A549 (cell line): ENCODE data around the gene JMJD6.
A peak's percentile ranks its signal among the peaks of the same experiment; 100 is the strongest.

Source experiments
- CBX2 ChIP-seq: fragments of 200-600 bp; sonication (generic); IDR thresholded peaks from 2 replicates; pipeline ENCODE4 v1.6.1; 2016; ENCODE audit warnings: low read depth, mild to moderate bottlenecking, borderline replicate concordance
- CEBPB ChIP-seq, 2 experiments: fragments of >200 bp in 1 of 2; sonication (Bioruptor Twin) in 1 of 2; formaldehyde crosslinking in 1 of 2; IDR thresholded peaks; 2 replicates each; pipeline ENCODE4 v1.6.1; 2012 to 2016
- EP300 ChIP-seq, 2 experiments: fragments of >200 bp; sonication (Bioruptor Twin); formaldehyde crosslinking; IDR thresholded peaks; 2 replicates in 1 of 2; 3 replicates in 1 of 2; pipeline ENCODE4 v1.6.1; 2016 to 2017
- POLR2A ChIP-seq: IDR thresholded peaks from 2 replicates; pipeline ENCODE4 v1.6.1; 2012; ENCODE audit warnings: mild to moderate bottlenecking, low read length
- RAD21 ChIP-seq, 2 experiments: fragments of >200 bp in 1 of 2; sonication (Bioruptor Twin) in 1 of 2; formaldehyde crosslinking in 1 of 2; IDR thresholded peaks in 1 of 2; conservative IDR thresholded peaks in 1 of 2; 2 replicates in 1 of 2; 3 replicates in 1 of 2; pipeline ENCODE4 v1.6.1; 2012 to 2018; ENCODE audit warnings: inconsistent platforms in 1 of 2
- TP53 ChIP-seq: fragments of 250-450 bp; sonication (Bioruptor Pico); IDR thresholded peaks from 2 replicates; pipeline ENCODE4 v1.5.0; 2021; ENCODE audit warnings: mild to moderate bottlenecking, moderate library complexity
- TF ChIP-seq, protein P1 (sequence below): fragments of >200 bp; sonication (Bioruptor Twin); formaldehyde crosslinking; IDR thresholded peaks from 3 replicates; pipeline ENCODE4 v1.5.1; 2016
- TF ChIP-seq, protein P2 (sequence below): fragments of 450-650 bp; IDR thresholded peaks from 2 replicates; pipeline ENCODE4 v1.6.1; 2014; ENCODE audit warnings: antibody characterized with exemption
- TF ChIP-seq, protein P3 (sequence below): fragments of 250-450 bp; sonication (Bioruptor Pico); IDR thresholded peaks from 2 replicates; pipeline ENCODE4 v1.5.0; 2021; ENCODE audit warnings: mild to moderate bottlenecking, moderate library complexity, borderline replicate concordance

DNA sequence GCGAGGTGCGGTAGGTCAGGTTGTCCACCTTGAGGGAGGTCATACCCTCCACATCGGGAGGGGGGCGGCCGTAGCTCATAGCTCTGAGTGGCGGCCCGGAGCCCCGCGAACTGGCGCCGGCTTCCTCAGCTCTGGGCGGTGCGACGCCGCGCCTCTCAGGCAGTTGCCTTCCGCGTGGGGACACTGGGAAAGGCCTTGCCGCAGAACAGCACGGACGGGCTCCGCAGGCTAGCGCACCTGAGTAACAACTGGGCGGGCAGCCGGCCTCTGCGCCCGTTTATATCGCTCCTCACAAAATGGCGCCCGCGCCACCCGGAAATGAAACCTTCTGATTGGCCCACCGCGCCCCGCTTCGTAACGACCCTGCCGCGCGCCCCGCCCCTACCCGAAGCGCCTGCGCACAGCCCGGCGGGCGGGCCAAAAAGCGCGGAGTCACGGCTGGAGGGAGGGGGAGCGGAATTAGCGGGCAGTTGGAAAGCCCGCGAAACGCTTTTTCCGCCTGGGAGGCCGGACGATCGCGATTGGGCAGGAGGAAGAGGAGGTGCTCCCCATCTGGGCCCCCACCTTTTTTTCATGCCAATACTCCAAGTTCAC is 10.8 kb upstream of the JMJD6 start, which contains the start of gene SRSF2:
- no peak; a peak in 1 of 5 replicates for TF ChIP-seq EP300 (IDR thresholded peaks at IDR 0.05)
- TF ChIP-seq POLR2A: peak; percentile 100
- TF ChIP-seq, protein P1, sequence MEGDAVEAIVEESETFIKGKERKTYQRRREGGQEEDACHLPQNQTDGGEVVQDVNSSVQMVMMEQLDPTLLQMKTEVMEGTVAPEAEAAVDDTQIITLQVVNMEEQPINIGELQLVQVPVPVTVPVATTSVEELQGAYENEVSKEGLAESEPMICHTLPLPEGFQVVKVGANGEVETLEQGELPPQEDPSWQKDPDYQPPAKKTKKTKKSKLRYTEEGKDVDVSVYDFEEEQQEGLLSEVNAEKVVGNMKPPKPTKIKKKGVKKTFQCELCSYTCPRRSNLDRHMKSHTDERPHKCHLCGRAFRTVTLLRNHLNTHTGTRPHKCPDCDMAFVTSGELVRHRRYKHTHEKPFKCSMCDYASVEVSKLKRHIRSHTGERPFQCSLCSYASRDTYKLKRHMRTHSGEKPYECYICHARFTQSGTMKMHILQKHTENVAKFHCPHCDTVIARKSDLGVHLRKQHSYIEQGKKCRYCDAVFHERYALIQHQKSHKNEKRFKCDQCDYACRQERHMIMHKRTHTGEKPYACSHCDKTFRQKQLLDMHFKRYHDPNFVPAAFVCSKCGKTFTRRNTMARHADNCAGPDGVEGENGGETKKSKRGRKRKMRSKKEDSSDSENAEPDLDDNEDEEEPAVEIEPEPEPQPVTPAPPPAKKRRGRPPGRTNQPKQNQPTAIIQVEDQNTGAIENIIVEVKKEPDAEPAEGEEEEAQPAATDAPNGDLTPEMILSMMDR: no peak
- TF ChIP-seq, protein P2, sequence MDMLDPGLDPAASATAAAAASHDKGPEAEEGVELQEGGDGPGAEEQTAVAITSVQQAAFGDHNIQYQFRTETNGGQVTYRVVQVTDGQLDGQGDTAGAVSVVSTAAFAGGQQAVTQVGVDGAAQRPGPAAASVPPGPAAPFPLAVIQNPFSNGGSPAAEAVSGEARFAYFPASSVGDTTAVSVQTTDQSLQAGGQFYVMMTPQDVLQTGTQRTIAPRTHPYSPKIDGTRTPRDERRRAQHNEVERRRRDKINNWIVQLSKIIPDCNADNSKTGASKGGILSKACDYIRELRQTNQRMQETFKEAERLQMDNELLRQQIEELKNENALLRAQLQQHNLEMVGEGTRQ: no peak
- 0 out of 4 replicates have a peak, but pooled peaks of 1 of the 2 experiments have one; percentile 15 for TF ChIP-seq CEBPB (IDR thresholded peaks at IDR 0.05)
- no peak for TF ChIP-seq CBX2
- TF ChIP-seq, protein P3, sequence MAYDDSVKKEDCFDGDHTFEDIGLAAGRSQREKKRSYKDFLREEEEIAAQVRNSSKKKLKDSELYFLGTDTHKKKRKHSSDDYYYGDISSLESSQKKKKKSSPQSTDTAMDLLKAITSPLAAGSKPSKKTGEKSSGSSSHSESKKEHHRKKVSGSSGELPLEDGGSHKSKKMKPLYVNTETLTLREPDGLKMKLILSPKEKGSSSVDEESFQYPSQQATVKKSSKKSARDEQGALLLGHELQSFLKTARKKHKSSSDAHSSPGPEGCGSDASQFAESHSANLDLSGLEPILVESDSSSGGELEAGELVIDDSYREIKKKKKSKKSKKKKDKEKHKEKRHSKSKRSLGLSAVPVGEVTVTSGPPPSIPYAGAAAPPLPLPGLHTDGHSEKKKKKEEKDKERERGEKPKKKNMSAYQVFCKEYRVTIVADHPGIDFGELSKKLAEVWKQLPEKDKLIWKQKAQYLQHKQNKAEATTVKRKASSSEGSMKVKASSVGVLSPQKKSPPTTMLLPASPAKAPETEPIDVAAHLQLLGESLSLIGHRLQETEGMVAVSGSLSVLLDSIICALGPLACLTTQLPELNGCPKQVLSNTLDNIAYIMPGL (CRISPR knock-in tag): no peak
- no peak for TF ChIP-seq RAD21 (conservative IDR thresholded peaks at IDR 0.05 in 1 of 2, IDR thresholded peaks at IDR 0.05 in 1 of 2)
- TF ChIP-seq TP53: no peak; the same call in 1 of the 2 replicates
